Measurements from ENCODE around the gene EIF3C. TPM values are rescaled to one million over a fixed set of nuclear protein-coding genes. Genes with fewer than 3 reads are reported as not detected.
A peak's percentile ranks its signal among the peaks of the same experiment; 100 is the strongest.
"Not testable (repeated sequence)": the region's sequence is repeated elsewhere in the genome, so short reads cannot be mapped to it uniquely, and the experiment has no call there.

The EIF3C gene
- total RNA-seq (2021; ENCODE audit: unreplicated experiment): 680 TPM
- 731 and 843 TPM in 2 replicates for polyA plus RNA-seq (2012)
- percentile 54 among the genes with signal in this experiment for Bru-seq, nascent RNA
- BruChase-seq, experiment 1, labeled RNA remaining after a 6-hour chase: percentile 67 among the genes with signal in this experiment
- BruChase-seq, experiment 2, labeled RNA remaining after a 2-hour chase: percentile 55 among the genes with signal in this experiment
- long read RNA-seq, transcript EIF3C-202 (21 exons, 3,137 nt): minor isoform, 16 of 1,288 reads
- long read RNA-seq, transcript EIF3C-207 (13 exons, 3,957 nt): minor isoform, 22 of 1,288 reads
- long read RNA-seq, transcript EIF3C-211 (20 exons, 2,986 nt): minor isoform, 101 of 1,288 reads
- long read RNA-seq, transcript EIF3C-201 (21 exons, 3,145 nt): major isoform, 877 of 1,288 reads
- long read RNA-seq, partial matches to known transcripts: 208 of 1,288 reads
- long read RNA-seq, other reads (novel, unspliced or antisense): 63 of 1,288 reads

GRCh38 chr16:28711220-28712083, at the start of gene EIF3C:
Gene EIF3C, plus strand, starts transcription at chr16:28711464. Its CDS starts 223 bp downstream, at chr16:28711687.
- POLR2A ChIA-PET; H3K9me3 ChIP-seq (ENCODE audit: control insufficient read depth in 1 of 2, insufficient read depth in 1 of 2, low read depth in 1 of 2, low read length in 2 of 2); H3K9ac ChIP-seq (ENCODE audit: low read length); DNase-seq (ENCODE audit: low read depth, low spot score); BruUV-seq (replicated peaks); RAD21 ChIA-PET (ENCODE audit: low non-redundant PET in 1 of 2, low total read pairs in 2 of 2, uncharacterized antibody in 2 of 2, unreplicated experiment in 2 of 2); H3K27ac ChIP-seq (ENCODE audit: low read depth, low read length); H3K27me3 ChIP-seq (ENCODE audit: insufficient read depth, low read length); H2AFZ ChIP-seq (ENCODE audit: low read depth, low read length, poor library complexity, severe bottlenecking); H4K20me1 ChIP-seq (ENCODE audit: insufficient read depth); H3K9me2 ChIP-seq (ENCODE audit: insufficient read depth); H3K79me2 ChIP-seq (ENCODE audit: insufficient read depth, low read length); intact Hi-C loops (cut with micrococcal nuclease); H3K4me1 ChIP-seq (ENCODE audit: control insufficient read depth in 1 of 2, insufficient read depth in 2 of 2, low read length in 2 of 2); H3K36me3 ChIP-seq (ENCODE audit: control insufficient read depth in 1 of 2, insufficient read depth in 2 of 2, low read length in 2 of 2); CTCF ChIA-PET: not testable (repeated sequence)
- H3K4me3 ChIP-seq (replicated peaks in 1 of 2; ENCODE audit: low read depth in 1 of 2, low read length in 2 of 2): peak within 1 kb of the TSS; percentile 39 to 40
- ATAC-seq: peak; percentile 97
- peak within 1 kb of the TSS; percentile 27; the same call in 1 of the 2 replicates for H3K4me2 ChIP-seq (ENCODE audit: low read length)

GRCh38 chr16:28666264-28666663, 45.0 kb upstream of the EIF3C start:
- H3K4me2 ChIP-seq (ENCODE audit: low read length); H3K27me3 ChIP-seq (ENCODE audit: insufficient read depth, low read length); H3K4me1 ChIP-seq (ENCODE audit: control insufficient read depth in 1 of 2, insufficient read depth in 2 of 2, low read length in 2 of 2); H3K9me2 ChIP-seq (ENCODE audit: insufficient read depth); intact Hi-C loops (cut with micrococcal nuclease); H3K27ac ChIP-seq (ENCODE audit: low read depth, low read length); H3K79me2 ChIP-seq (ENCODE audit: insufficient read depth, low read length); H3K4me3 ChIP-seq (replicated peaks in 1 of 2; ENCODE audit: low read depth in 1 of 2, low read length in 2 of 2); H3K36me3 ChIP-seq (ENCODE audit: control insufficient read depth in 1 of 2, insufficient read depth in 2 of 2, low read length in 2 of 2); POLR2A ChIA-PET; CTCF ChIA-PET; ATAC-seq; BruUV-seq (replicated peaks); RAD21 ChIA-PET (ENCODE audit: low non-redundant PET in 1 of 2, low total read pairs in 2 of 2, uncharacterized antibody in 2 of 2, unreplicated experiment in 2 of 2); H3K9ac ChIP-seq (ENCODE audit: low read length); H3K9me3 ChIP-seq (ENCODE audit: control insufficient read depth in 1 of 2, insufficient read depth in 1 of 2, low read depth in 1 of 2, low read length in 2 of 2); DNase-seq (ENCODE audit: low read depth, low spot score); H4K20me1 ChIP-seq (ENCODE audit: insufficient read depth); H2AFZ ChIP-seq (ENCODE audit: low read depth, low read length, poor library complexity, severe bottlenecking): not testable (repeated sequence)

GRCh38 chr16:28667480-28667879, 43.8 kb upstream of the EIF3C start:
- H3K27ac ChIP-seq (ENCODE audit: low read depth, low read length); DNase-seq (ENCODE audit: low read depth, low spot score); H3K27me3 ChIP-seq (ENCODE audit: insufficient read depth, low read length): not testable (repeated sequence)

GRCh38 chr16:28668199-28668598, 43.1 kb upstream of the EIF3C start:
- H3K4me2 ChIP-seq (ENCODE audit: low read length); H3K4me3 ChIP-seq (replicated peaks in 1 of 2; ENCODE audit: low read depth in 1 of 2, low read length in 2 of 2); intact Hi-C loops (cut with micrococcal nuclease); H3K9me2 ChIP-seq (ENCODE audit: insufficient read depth); DNase-seq (ENCODE audit: low read depth, low spot score); POLR2A ChIA-PET; CTCF ChIA-PET; H3K4me1 ChIP-seq (ENCODE audit: control insufficient read depth in 1 of 2, insufficient read depth in 2 of 2, low read length in 2 of 2); H3K9ac ChIP-seq (ENCODE audit: low read length); H3K9me3 ChIP-seq (ENCODE audit: control insufficient read depth in 1 of 2, insufficient read depth in 1 of 2, low read depth in 1 of 2, low read length in 2 of 2); BruUV-seq (replicated peaks); RAD21 ChIA-PET (ENCODE audit: low non-redundant PET in 1 of 2, low total read pairs in 2 of 2, uncharacterized antibody in 2 of 2, unreplicated experiment in 2 of 2); H4K20me1 ChIP-seq (ENCODE audit: insufficient read depth); H3K27ac ChIP-seq (ENCODE audit: low read depth, low read length); H3K36me3 ChIP-seq (ENCODE audit: control insufficient read depth in 1 of 2, insufficient read depth in 2 of 2, low read length in 2 of 2); H2AFZ ChIP-seq (ENCODE audit: low read depth, low read length, poor library complexity, severe bottlenecking); H3K79me2 ChIP-seq (ENCODE audit: insufficient read depth, low read length); H3K27me3 ChIP-seq (ENCODE audit: insufficient read depth, low read length): not testable (repeated sequence)
- ATAC-seq: peak; percentile 47

More at GRCh38 chr16:28667480-28667879, 43.8 kb upstream of the EIF3C start:
- H3K9ac ChIP-seq (ENCODE audit: low read length); H3K9me2 ChIP-seq (ENCODE audit: insufficient read depth); H2AFZ ChIP-seq (ENCODE audit: low read depth, low read length, poor library complexity, severe bottlenecking); H3K79me2 ChIP-seq (ENCODE audit: insufficient read depth, low read length); ATAC-seq; intact Hi-C loops (cut with micrococcal nuclease); POLR2A ChIA-PET; H3K36me3 ChIP-seq (ENCODE audit: control insufficient read depth in 1 of 2, insufficient read depth in 2 of 2, low read length in 2 of 2); H3K9me3 ChIP-seq (ENCODE audit: control insufficient read depth in 1 of 2, insufficient read depth in 1 of 2, low read depth in 1 of 2, low read length in 2 of 2); RAD21 ChIA-PET (ENCODE audit: low non-redundant PET in 1 of 2, low total read pairs in 2 of 2, uncharacterized antibody in 2 of 2, unreplicated experiment in 2 of 2); H3K4me3 ChIP-seq (replicated peaks in 1 of 2; ENCODE audit: low read depth in 1 of 2, low read length in 2 of 2); H4K20me1 ChIP-seq (ENCODE audit: insufficient read depth); H3K4me1 ChIP-seq (ENCODE audit: control insufficient read depth in 1 of 2, insufficient read depth in 2 of 2, low read length in 2 of 2); BruUV-seq (replicated peaks); CTCF ChIA-PET; H3K4me2 ChIP-seq (ENCODE audit: low read length): not testable (repeated sequence)

Data from HCT116 (cell line).